ENCODE results near the gene HOXD9. TPM values are rescaled to one million over a fixed set of nuclear protein-coding genes. Genes with fewer than 3 reads are reported as not detected.
A peak's percentile ranks its signal among the peaks of the same experiment; 100 is the strongest.

The HOXD9 gene
- polyA plus RNA-seq, 2 donors = 0.99 to 2.4 TPM

DNA sequence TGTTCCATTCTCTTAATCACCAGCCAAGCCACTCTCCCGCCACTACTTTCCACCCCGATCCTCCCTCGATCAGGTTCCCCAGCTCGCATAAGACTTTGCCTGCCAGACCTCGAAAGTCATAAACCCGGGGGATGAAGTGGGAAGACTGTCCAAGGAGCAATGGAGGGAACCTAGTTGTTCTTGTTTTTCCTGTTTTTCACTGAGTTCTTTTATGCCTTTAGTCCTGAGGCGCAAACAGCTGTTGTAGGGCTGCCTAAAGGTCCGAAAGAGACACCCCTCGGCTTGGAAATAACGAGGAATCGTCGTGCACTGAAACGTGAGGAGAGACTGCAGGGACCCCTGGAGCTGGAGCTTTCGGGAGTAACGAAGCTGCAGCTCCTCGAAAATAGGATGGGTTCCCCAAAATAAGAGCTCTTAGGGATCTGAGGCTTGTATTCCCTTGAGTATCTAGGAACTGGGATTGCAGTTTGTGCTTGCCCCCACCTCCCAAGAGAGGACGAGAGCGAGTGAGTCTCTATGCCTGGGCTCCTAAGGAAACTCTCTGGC is 24.6 kb upstream of the HOXD9 start:
- Histone ChIP-seq H3K9me3 (ENCODE audit: control insufficient read depth in 2 of 2, insufficient read depth in 1 of 2, low read depth in 1 of 2, low read length in 1 of 2) (peaks cover 0 to 18% of the 10 kb centered on the region in 2 donors), H3K4me1 (ENCODE audit: control insufficient read depth in 2 of 2, insufficient read depth in 2 of 2, low read length in 1 of 2) (peaks cover 6 to 11% of the 10 kb centered on the region in 2 donors), H3K36me3 (ENCODE audit: control insufficient read depth in 2 of 2, insufficient read depth in 2 of 2, low read length in 1 of 2) (no peaks in the 10 kb centered on the region), H3K4me3 (ENCODE audit: low read depth in 1 of 2, low read length in 2 of 2) (peak overlapping the region in 1 of 2 donors; percentile 26), H3K27ac (ENCODE audit: low read depth in 2 of 2, low read length in 1 of 2) (no peak overlapping the region), H3K27me3 (ENCODE audit: control insufficient read depth in 1 of 2, insufficient read depth in 2 of 2, low read length in 2 of 2) (peaks cover 24 to 54% of the 10 kb centered on the region in 2 donors)
- 4% methylated on average over 18 of the region's 18 CpGs for WGBS, 2 donors

GRCh38 chr2:176098366-176099158 is 24.0 kb upstream of the HOXD9 start:
- Histone ChIP-seq H3K4me1 (ENCODE audit: control insufficient read depth in 2 of 2, insufficient read depth in 2 of 2, low read length in 1 of 2) (peaks cover 0 to 5% of the 10 kb centered on the region in 2 donors), H3K27me3 (ENCODE audit: control insufficient read depth in 1 of 2, insufficient read depth in 2 of 2, low read length in 2 of 2) (peaks cover 24 to 53% of the 10 kb centered on the region in 2 donors)
- 5 to 7% methylated on average over 34 to 35 of the region's 35 CpGs for WGBS, 2 donors

GRCh38 chr2:176099159-176099727 is 23.3 kb upstream of the HOXD9 start:
- Histone ChIP-seq H3K9me3 (ENCODE audit: control insufficient read depth in 2 of 2, insufficient read depth in 1 of 2, low read depth in 1 of 2, low read length in 1 of 2) (peaks cover 0 to 14% of the 10 kb centered on the region in 2 donors), H3K4me3 (ENCODE audit: low read depth in 1 of 2, low read length in 2 of 2) (no peak overlapping the region), H3K27me3 (ENCODE audit: control insufficient read depth in 1 of 2, insufficient read depth in 2 of 2, low read length in 2 of 2) (peaks cover 31 to 53% of the 10 kb centered on the region in 2 donors), H3K4me1 (ENCODE audit: control insufficient read depth in 2 of 2, insufficient read depth in 2 of 2, low read length in 1 of 2) (peaks cover under 1 to 4% of the 10 kb centered on the region in 2 donors), H3K27ac (ENCODE audit: low read depth in 2 of 2, low read length in 1 of 2) (no peak overlapping the region), H3K36me3 (ENCODE audit: control insufficient read depth in 2 of 2, insufficient read depth in 2 of 2, low read length in 1 of 2) (no peaks in the 10 kb centered on the region)
- 12 to 15% methylated on average over 30 of the region's 30 CpGs for WGBS, 2 donors

More at GRCh38 chr2:176098366-176099158, 24.0 kb upstream of the HOXD9 start:
- Histone ChIP-seq H3K27ac (ENCODE audit: low read depth in 2 of 2, low read length in 1 of 2) (no peak overlapping the region), H3K36me3 (ENCODE audit: control insufficient read depth in 2 of 2, insufficient read depth in 2 of 2, low read length in 1 of 2) (no peaks in the 10 kb centered on the region), H3K9me3 (ENCODE audit: control insufficient read depth in 2 of 2, insufficient read depth in 1 of 2, low read depth in 1 of 2, low read length in 1 of 2) (peaks cover 0 to 17% of the 10 kb centered on the region in 2 donors), H3K4me3 (ENCODE audit: low read depth in 1 of 2, low read length in 2 of 2) (no peak overlapping the region)

- H3K27ac ChIP-seq (ENCODE audit: low read depth in 2 of 2, low read length in 1 of 2) = no peak within 1 kb of the TSS
- peaks cover 0 to 12% of the 10 kb centered on the region in 2 donors for H3K9me3 ChIP-seq (ENCODE audit: control insufficient read depth in 2 of 2, insufficient read depth in 1 of 2, low read depth in 1 of 2, low read length in 1 of 2)
- H3K4me1 ChIP-seq (ENCODE audit: control insufficient read depth in 2 of 2, insufficient read depth in 2 of 2, low read length in 1 of 2) = peaks cover 6 to 10% of the 10 kb centered on the region in 2 donors
- WGBS, 2 donors = 9 to 12% methylated on average over 70 of the region's 70 CpGs
- no peaks in the 10 kb centered on the region for H3K36me3 ChIP-seq (ENCODE audit: control insufficient read depth in 2 of 2, insufficient read depth in 2 of 2, low read length in 1 of 2)
- H3K4me3 ChIP-seq (ENCODE audit: low read depth in 1 of 2, low read length in 2 of 2) = no peak within 1 kb of the TSS
- H3K27me3 ChIP-seq (ENCODE audit: control insufficient read depth in 1 of 2, insufficient read depth in 2 of 2, low read length in 2 of 2) = peaks cover 31 to 56% of the 10 kb centered on the region in 2 donors
These were observed 22.6 kb upstream of the HOXD9 start, which contains the start of gene HOXD12 for GRCh38 chr2:176099728-176100546. TSS of gene HOXD12 (plus strand) at chr2:176099795. CDS start at chr2:176099802, 7 bp downstream.

GRCh38 chr2:176100547-176101140 is 21.9 kb upstream of the HOXD9 start:
- no peak overlapping the region for H3K4me3 ChIP-seq (ENCODE audit: low read depth in 1 of 2, low read length in 2 of 2)
- WGBS, 2 donors = 13 to 21% methylated on average over 28 of the region's 28 CpGs
- H3K27me3 ChIP-seq (ENCODE audit: control insufficient read depth in 1 of 2, insufficient read depth in 2 of 2, low read length in 2 of 2) = peaks cover 31 to 58% of the 10 kb centered on the region in 2 donors
- H3K27ac ChIP-seq (ENCODE audit: low read depth in 2 of 2, low read length in 1 of 2) = no peak overlapping the region
- peaks cover 6 to 10% of the 10 kb centered on the region in 2 donors for H3K4me1 ChIP-seq (ENCODE audit: control insufficient read depth in 2 of 2, insufficient read depth in 2 of 2, low read length in 1 of 2)
- peaks cover 0 to 12% of the 10 kb centered on the region in 2 donors for H3K9me3 ChIP-seq (ENCODE audit: control insufficient read depth in 2 of 2, insufficient read depth in 1 of 2, low read depth in 1 of 2, low read length in 1 of 2)
- H3K36me3 ChIP-seq (ENCODE audit: control insufficient read depth in 2 of 2, insufficient read depth in 2 of 2, low read length in 1 of 2) = no peaks in the 10 kb centered on the region

DNA sequence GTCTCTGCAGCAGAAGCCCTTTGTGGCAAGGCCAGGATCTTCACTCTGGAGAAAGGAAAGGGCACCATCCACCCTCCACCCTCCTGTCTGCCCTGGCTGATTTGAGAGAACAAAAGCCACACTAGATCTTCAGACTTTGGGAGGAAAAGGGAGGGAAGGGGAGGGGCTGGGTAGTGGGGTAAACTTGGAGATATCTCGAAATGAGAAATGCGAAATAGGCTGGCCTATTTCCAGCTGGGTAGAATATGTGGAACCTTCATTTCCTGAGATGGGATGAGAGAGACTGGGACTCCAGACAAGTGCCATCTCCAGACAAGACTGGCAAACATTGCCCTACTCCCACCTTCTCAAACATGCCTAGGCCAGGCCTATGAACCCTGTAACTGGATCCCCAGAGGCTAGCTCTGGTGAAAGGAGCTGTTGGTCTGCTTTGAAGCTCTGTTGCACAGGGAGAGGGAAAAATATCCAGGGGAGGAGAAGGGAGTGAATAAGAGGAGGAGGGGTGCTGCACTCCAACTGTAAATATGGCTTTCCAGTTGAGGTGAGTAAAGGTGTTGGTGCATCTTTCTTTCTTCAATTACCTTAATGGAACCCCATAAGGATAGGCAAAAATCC is 21.2 kb upstream of the HOXD9 start:
- H3K9me3 ChIP-seq (ENCODE audit: control insufficient read depth in 2 of 2, insufficient read depth in 1 of 2, low read depth in 1 of 2, low read length in 1 of 2) = peaks cover 0 to 12% of the 10 kb centered on the region in 2 donors
- H3K4me3 ChIP-seq (ENCODE audit: low read depth in 1 of 2, low read length in 2 of 2) = no peak overlapping the region
- 23 to 27% methylated on average over 2 of the region's 2 CpGs for WGBS, 2 donors
- H3K27ac ChIP-seq (ENCODE audit: low read depth in 2 of 2, low read length in 1 of 2) = no peak overlapping the region
- H3K27me3 ChIP-seq (ENCODE audit: control insufficient read depth in 1 of 2, insufficient read depth in 2 of 2, low read length in 2 of 2) = peaks cover 31 to 60% of the 10 kb centered on the region in 2 donors
- H3K4me1 ChIP-seq (ENCODE audit: control insufficient read depth in 2 of 2, insufficient read depth in 2 of 2, low read length in 1 of 2) = peaks cover 6 to 10% of the 10 kb centered on the region in 2 donors
- H3K36me3 ChIP-seq (ENCODE audit: control insufficient read depth in 2 of 2, insufficient read depth in 2 of 2, low read length in 1 of 2) = no peaks in the 10 kb centered on the region

DNA sequence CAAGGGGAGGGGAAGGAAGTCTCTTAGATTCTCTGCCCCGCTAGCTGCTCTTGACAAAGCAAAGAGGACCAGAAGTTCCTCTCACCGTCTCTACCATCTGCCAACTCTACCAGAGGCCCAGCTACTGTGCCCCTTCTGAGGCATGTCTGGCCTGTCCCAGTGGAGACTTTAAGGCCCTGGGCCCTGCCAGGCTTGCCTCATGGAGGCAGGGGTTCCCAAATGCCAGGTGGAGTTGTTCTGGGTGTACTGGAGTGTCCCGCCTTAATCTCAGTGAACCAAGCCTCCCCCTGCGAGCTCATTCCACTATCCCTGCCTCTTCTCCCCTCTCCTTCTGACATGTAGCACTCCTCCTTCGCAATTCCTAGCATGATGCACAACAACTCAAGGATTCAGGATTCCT is 20.7 kb upstream of the HOXD9 start:
- 45 to 57% methylated on average over 5 of the region's 5 CpGs for WGBS, 2 donors
- H3K27ac ChIP-seq (ENCODE audit: low read depth in 2 of 2, low read length in 1 of 2) = no peak overlapping the region
- peaks cover 6 to 12% of the 10 kb centered on the region in 2 donors for H3K4me1 ChIP-seq (ENCODE audit: control insufficient read depth in 2 of 2, insufficient read depth in 2 of 2, low read length in 1 of 2)
- peaks cover 0 to 12% of the 10 kb centered on the region in 2 donors for H3K9me3 ChIP-seq (ENCODE audit: control insufficient read depth in 2 of 2, insufficient read depth in 1 of 2, low read depth in 1 of 2, low read length in 1 of 2)
- no peak overlapping the region for H3K4me3 ChIP-seq (ENCODE audit: low read depth in 1 of 2, low read length in 2 of 2)
- H3K27me3 ChIP-seq (ENCODE audit: control insufficient read depth in 1 of 2, insufficient read depth in 2 of 2, low read length in 2 of 2) = peaks cover 31 to 60% of the 10 kb centered on the region in 2 donors
- H3K36me3 ChIP-seq (ENCODE audit: control insufficient read depth in 2 of 2, insufficient read depth in 2 of 2, low read length in 1 of 2) = no peaks in the 10 kb centered on the region

DNA sequence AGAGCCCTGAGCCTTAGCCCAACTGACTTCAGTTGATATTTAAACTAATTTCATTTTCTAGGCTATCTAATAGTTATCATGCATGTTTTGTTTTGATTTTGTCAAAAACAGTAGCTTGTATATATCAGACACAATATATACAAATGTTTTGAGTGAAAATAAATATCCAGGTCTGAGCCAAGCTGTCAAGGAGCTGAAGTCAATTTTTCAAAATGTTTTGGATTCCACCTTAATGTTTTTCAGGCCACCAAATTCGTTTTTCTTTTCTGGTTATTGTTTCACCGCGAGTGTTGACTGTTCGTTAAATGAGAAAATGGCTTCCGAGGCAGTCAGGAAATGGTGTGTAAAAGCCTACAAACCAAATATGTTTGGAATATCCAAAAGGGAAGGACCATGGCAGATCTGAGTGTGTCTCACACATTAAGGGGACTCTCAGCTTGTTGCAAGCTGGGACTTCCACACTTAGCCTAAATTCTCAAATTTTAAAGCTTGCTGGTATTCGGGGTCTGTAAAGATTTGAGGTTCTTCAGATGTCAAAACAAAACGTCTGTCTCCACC is 20.1 kb upstream of the HOXD9 start:
- WGBS, 2 donors = 24 to 28% methylated on average over 7 of the region's 7 CpGs
- Histone ChIP-seq H3K27me3 (ENCODE audit: control insufficient read depth in 1 of 2, insufficient read depth in 2 of 2, low read length in 2 of 2) (peaks cover 31 to 59% of the 10 kb centered on the region in 2 donors), H3K4me1 (ENCODE audit: control insufficient read depth in 2 of 2, insufficient read depth in 2 of 2, low read length in 1 of 2) (peaks cover 9 to 12% of the 10 kb centered on the region in 2 donors), H3K9me3 (ENCODE audit: control insufficient read depth in 2 of 2, insufficient read depth in 1 of 2, low read depth in 1 of 2, low read length in 1 of 2) (peaks cover 0 to 12% of the 10 kb centered on the region in 2 donors), H3K4me3 (ENCODE audit: low read depth in 1 of 2, low read length in 2 of 2) (no peak overlapping the region), H3K27ac (ENCODE audit: low read depth in 2 of 2, low read length in 1 of 2) (no peak overlapping the region), H3K36me3 (ENCODE audit: control insufficient read depth in 2 of 2, insufficient read depth in 2 of 2, low read length in 1 of 2) (no peaks in the 10 kb centered on the region)

Measured in esophagus (tissue), 2 donors.